Caco-2 (cell line): ENCODE data around the gene LAPTM4A. TPM values are rescaled to one million over a fixed set of nuclear protein-coding genes. Genes with fewer than 3 reads are reported as not detected.
A peak's percentile ranks its signal among the peaks of the same experiment; 100 is the strongest.

Experiments
- BruUV-seq: library from RNA; stranded (reverse); fragments of 400-500 nt; replicated peaks from 2 replicates; lab custom pipeline; 2021; lab: Mats Ljungman, UMichigan
- CTCF ChIA-PET: fragments of 300-600 bp; sonication (Branson Sonifier 250); formaldehyde crosslinking; loops from one replicate; lab custom pipeline; 2022; ENCODE audit warnings: antibody characterized with exemption; lab: Charles Lee
- POLR2A ChIA-PET: fragments of 300-600 bp; sonication (Branson Sonifier 250); formaldehyde crosslinking; loops from one replicate; lab custom pipeline; 2022; ENCODE audit warnings: antibody characterized with exemption; lab: Charles Lee
- DNase-seq, 2 experiments: peaks; one replicate each; pipeline versions ENCODE4 v3.0.0 to v3.0.0-alpha.2; 2020 to 2022
- H3K27me3 ChIP-seq: replicated peaks from 2 replicates; pipeline ENCODE4 v1.6.0; 2011; ENCODE audit warnings: low read length; ENCODE audit not compliant: control insufficient read depth, insufficient read depth
- H3K36me3 ChIP-seq: 2 replicates; pipeline ENCODE4 v1.5.1; 2011; ENCODE audit warnings: low read length; ENCODE audit not compliant: control insufficient read depth, insufficient read depth
- H3K4me1 ChIP-seq: fragments of 250-450 bp; sonication (Bioruptor Pico); 2 replicates; pipeline ENCODE4 v1.5.1; 2020; ENCODE audit warnings: mild to moderate bottlenecking
- H3K4me3 ChIP-seq: 2 replicates; pipeline ENCODE4 v1.5.1; 2011; ENCODE audit warnings: low read depth, mild to moderate bottlenecking, control low read depth, low read length
- H3K9me3 ChIP-seq: fragments of 250-450 bp; sonication (Bioruptor Pico); 2 replicates; pipeline ENCODE4 v1.5.1; 2020; ENCODE audit warnings: mild to moderate bottlenecking, moderate library complexity
- H3K27ac Mint-ChIP-seq: one replicate; pipeline ENCODE4 v1.8.0; 2022; ENCODE audit warnings: mixed read lengths; ENCODE audit not compliant: unreplicated experiment
- H3K27me3 Mint-ChIP-seq: one replicate; pipeline ENCODE4 v1.8.0; 2022; ENCODE audit warnings: mixed read lengths; ENCODE audit not compliant: insufficient read depth, unreplicated experiment
- H3K36me3 Mint-ChIP-seq: one replicate; pipeline ENCODE4 v1.8.0; 2022; ENCODE audit warnings: mild to moderate bottlenecking, mixed read lengths; ENCODE audit not compliant: insufficient read depth, unreplicated experiment
- H3K4me1 Mint-ChIP-seq: one replicate; pipeline ENCODE4 v1.8.0; 2022; ENCODE audit warnings: low read depth, mixed read lengths; ENCODE audit not compliant: unreplicated experiment
- H3K4me3 Mint-ChIP-seq: one replicate; pipeline ENCODE4 v1.8.0; 2022; ENCODE audit warnings: mild to moderate bottlenecking, moderate library complexity, mixed read lengths; ENCODE audit not compliant: unreplicated experiment
- H3K9me3 Mint-ChIP-seq: one replicate; pipeline ENCODE4 v1.8.0; 2022; ENCODE audit warnings: mixed read lengths; ENCODE audit not compliant: unreplicated experiment
- CTCF ChIP-seq, 2 experiments: fragments of 200-600 bp in 1 of 2; IDR thresholded peaks; 1 replicate in 1 of 2; 2 replicates in 1 of 2; pipeline versions ENCODE4 v1.5.1 to v1.8.0; 2011 to 2022; ENCODE audit warnings: antibody characterized with exemption in 1 of 2, control low read depth in 1 of 2, inconsistent platforms in 1 of 2, low read depth in 1 of 2, low read length in 1 of 2, mild to moderate bottlenecking in 1 of 2, moderate library complexity in 1 of 2; ENCODE audit not compliant: insufficient read depth in 1 of 2, severe bottlenecking in 1 of 2, unreplicated experiment in 1 of 2
- intact Hi-C: fragments of 100-400 bp; cut with micrococcal nuclease; formaldehyde crosslinking; loops from one replicate; pipeline ENCODE4 v1.10.0; 2022; ENCODE audit not compliant: unreplicated experiment
- total RNA-seq: library from RNA; stranded (reverse); gene quantifications from 2 replicates; pipeline ENCODE4 v1.2.3, GENCODE V29; 2022

Gene LAPTM4A
- total RNA-seq, 1 experiment from 2014 or later: 140 TPM

DNA sequence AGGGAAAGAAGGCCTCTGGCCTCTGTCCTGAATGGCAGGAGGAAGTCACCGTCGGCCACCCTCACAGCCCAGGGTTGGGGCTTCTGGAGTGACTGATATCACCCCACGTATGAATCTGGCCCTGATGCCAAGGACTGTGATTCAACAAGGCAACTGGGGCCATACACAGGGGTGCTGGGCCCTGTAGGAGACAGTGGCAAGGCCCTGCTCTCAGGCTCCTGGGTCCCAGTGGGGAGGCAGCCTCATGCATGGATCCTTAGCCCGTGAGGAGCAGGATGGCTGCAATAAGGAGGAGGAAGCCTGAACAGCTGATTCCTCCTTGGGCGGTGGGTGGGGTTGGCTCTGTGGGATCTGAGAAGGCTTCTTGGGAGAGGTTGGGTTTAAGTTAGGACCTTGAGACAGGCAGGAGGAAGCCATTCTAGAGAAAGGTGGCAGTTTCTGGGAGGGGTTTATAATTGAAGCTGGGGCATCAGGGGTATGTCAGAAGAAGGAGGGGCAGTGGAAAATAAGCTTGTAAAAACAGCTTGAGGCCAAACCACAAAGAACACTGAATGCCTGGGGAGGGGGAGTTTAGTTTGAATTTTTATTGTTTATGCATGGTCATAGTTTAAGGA, 42.8 kb upstream of the LAPTM4A start:
- no peaks in the 10 kb centered on the region for H3K9me3 ChIP-seq
- Mint-ChIP-seq H3K4me3 (no peak overlapping the region), H3K4me1 (peaks cover 13% of the 10 kb centered on the region), H3K27ac (peak overlapping the region; percentile 85), H3K27me3 (no peaks in the 10 kb centered on the region), H3K9me3 (no peaks in the 10 kb centered on the region), H3K36me3 (no peaks in the 10 kb centered on the region)
- ChIA-PET CTCF (interaction anchor here (0.6 to 3.9 kb wide), 7 partner anchors 42 to 953 kb away, joined by 3 to 55 read pairs (median 6); partner anchors contain the start of gene LAPTM4A), POLR2A (interaction anchor here (1.0 kb wide), 1 partner anchor 43 kb away, joined by 7 read pairs; the partner anchor contains the start of gene LAPTM4A)
- intact Hi-C loops: loop anchor here (10.0 kb wide), 1 partner anchor 229 kb away; no protein-coding TSS in a partner anchor
- TF ChIP-seq CTCF (IDR thresholded peaks at IDR 0.05; ENCODE audit: insufficient read depth in 1 of 2, low read depth in 1 of 2, low read length in 1 of 2, severe bottlenecking in 1 of 2, unreplicated experiment in 1 of 2): no peak
- no peak for DNase-seq
- no peak overlapping the region for H3K4me3 ChIP-seq
- no TSS peak for BruUV-seq
- no peaks in the 10 kb centered on the region for H3K27me3 ChIP-seq
- peaks cover 10% of the 10 kb centered on the region for H3K4me1 ChIP-seq
- H3K36me3 ChIP-seq: no peaks in the 10 kb centered on the region

DNA sequence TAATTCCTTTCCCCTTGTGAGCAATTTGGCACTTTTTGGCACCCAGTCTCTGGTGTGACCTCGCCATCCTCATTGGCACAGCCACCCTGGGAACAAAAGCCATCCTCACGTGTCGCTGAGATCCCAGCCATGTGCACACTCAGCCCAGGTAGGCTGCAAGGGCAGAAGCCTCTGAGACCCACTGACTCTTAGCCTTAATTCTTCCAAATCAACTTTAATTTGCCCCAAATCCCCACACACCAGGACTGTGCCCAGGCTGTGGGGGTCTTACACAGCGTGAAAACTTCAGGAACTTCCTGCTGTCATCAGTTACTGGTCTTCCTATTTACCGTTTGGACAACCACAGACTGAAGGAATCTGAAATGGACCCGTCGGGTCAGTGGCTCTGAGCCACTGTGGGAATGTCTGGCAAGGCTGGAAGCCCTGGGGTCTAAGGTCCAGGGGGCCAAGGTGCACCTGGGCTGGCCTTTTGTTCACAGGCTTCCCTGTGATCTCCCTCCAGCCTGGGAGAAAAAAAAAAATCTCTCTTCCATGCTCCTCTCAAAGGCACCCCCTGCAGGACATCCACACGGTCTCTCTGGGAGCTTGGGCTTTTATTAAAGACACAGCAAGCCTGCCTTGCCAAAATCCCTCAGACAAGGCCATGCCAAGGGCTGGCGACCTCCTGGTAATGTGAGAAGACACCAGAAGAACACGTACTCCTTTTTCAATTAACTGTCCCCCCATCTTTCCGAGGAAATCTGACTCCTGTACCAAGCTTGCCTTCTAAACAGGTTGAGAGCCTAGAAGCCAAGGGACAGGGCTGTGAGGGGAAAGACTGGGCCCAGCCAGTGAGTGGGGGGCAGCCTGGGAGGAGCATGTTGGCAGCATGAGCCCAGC, 42.1 kb upstream of the LAPTM4A start:
- intact Hi-C loops: loop anchor here (1.0 to 10.0 kb wide), 7 partner anchors 17 to 229 kb away; partner anchors contain the start of gene LAPTM4A
- Mint-ChIP-seq H3K9me3 (no peaks in the 10 kb centered on the region), H3K36me3 (no peaks in the 10 kb centered on the region), H3K27me3 (no peaks in the 10 kb centered on the region), H3K4me3 (peak overlapping the region; percentile 20), H3K4me1 (peaks cover 17% of the 10 kb centered on the region), H3K27ac (peak overlapping the region; percentile 85)
- Histone ChIP-seq H3K4me1 (peaks cover 10% of the 10 kb centered on the region), H3K4me3 (no peak overlapping the region), H3K9me3 (no peaks in the 10 kb centered on the region), H3K36me3 (no peaks in the 10 kb centered on the region), H3K27me3 (no peaks in the 10 kb centered on the region)
- peak; percentile 59 to 83 for TF ChIP-seq CTCF (IDR thresholded peaks at IDR 0.05; ENCODE audit: insufficient read depth in 1 of 2, low read depth in 1 of 2, low read length in 1 of 2, severe bottlenecking in 1 of 2, unreplicated experiment in 1 of 2)
- peak; percentile 89 for DNase-seq
- POLR2A ChIA-PET: interaction anchor here (1.0 kb wide), 1 partner anchor 42 kb away, joined by 7 read pairs; the partner anchor contains the start of gene LAPTM4A
- BruUV-seq: no TSS peak
- CTCF ChIA-PET: interaction anchor here (0.6 to 3.9 kb wide), 8 partner anchors 41 to 952 kb away, joined by 3 to 55 read pairs (median 4); partner anchors contain the start of gene LAPTM4A

GRCh38 chr2:20092901-20093235, 41.4 kb upstream of the LAPTM4A start:
- intact Hi-C loops: loop anchor here (1.0 to 10.0 kb wide), 7 partner anchors 16 to 228 kb away; partner anchors contain the start of gene LAPTM4A
- DNase-seq: no peak
- no peaks in the 10 kb centered on the region for H3K9me3 Mint-ChIP-seq
- ChIA-PET CTCF (interaction anchor here (3.9 kb wide), 1 partner anchor 78 kb away, joined by 55 read pairs; no protein-coding TSS in a partner anchor), POLR2A (no interaction called here)
- peak overlapping the region; percentile 85 for H3K27ac Mint-ChIP-seq
- H3K4me3 ChIP-seq: no peak overlapping the region
- BruUV-seq: no TSS peak
- no peaks in the 10 kb centered on the region for H3K27me3 ChIP-seq
- peaks cover 10% of the 10 kb centered on the region for H3K4me1 ChIP-seq
- no peaks in the 10 kb centered on the region for H3K36me3 ChIP-seq
- H3K27me3 Mint-ChIP-seq: no peaks in the 10 kb centered on the region
- no peaks in the 10 kb centered on the region for H3K9me3 ChIP-seq
- peaks cover 18% of the 10 kb centered on the region for H3K4me1 Mint-ChIP-seq
- no peak for TF ChIP-seq CTCF (IDR thresholded peaks at IDR 0.05; ENCODE audit: insufficient read depth in 1 of 2, low read depth in 1 of 2, low read length in 1 of 2, severe bottlenecking in 1 of 2, unreplicated experiment in 1 of 2)
- H3K36me3 Mint-ChIP-seq: no peaks in the 10 kb centered on the region
- H3K4me3 Mint-ChIP-seq: no peak overlapping the region
